ENCODE measurements around the gene GIPC1. TPM values are rescaled to one million over a fixed set of nuclear protein-coding genes. Genes with fewer than 3 reads are reported as not detected.

Gene GIPC1
- total RNA-seq, 4 donors from 2014 or later = 61.8 to 122 (median 113) TPM

- no peak for DNase-seq (ENCODE audit: low spot score in 2 of 2)
- Histone ChIP-seq H3K27ac (no peak overlapping the region), H3K9me3 (no peaks in the 10 kb centered on the region), H3K27me3 (no peaks in the 10 kb centered on the region), H3K4me3 (no peak overlapping the region), H3K4me1 (peaks cover 0 to 15% (median 6%) of the 10 kb centered on the region in 4 donors), H3K36me3 (no peaks in the 10 kb centered on the region)
- 58 to 63% methylated on average over 6 of the region's 6 CpGs for WGBS, 2 donors
- TF ChIP-seq EP300 (IDR thresholded peaks at IDR 0.05) (no peak), CTCF (IDR thresholded peaks at IDR 0.05) (no peak), POLR2A (IDR thresholded peaks at IDR 0.05) (no peak)
Measured at GRCh38 chr19:14525729-14526128, 29.8 kb upstream of the GIPC1 start.

- peaks cover 0 to 9% (median 7%) of the 10 kb centered on the region in 3 donors for H3K36me3 ChIP-seq
- WGBS, 2 donors = 87 to 90% methylated on average over 4 of the region's 4 CpGs
- no peaks in the 10 kb centered on the region for H3K27me3 ChIP-seq
- H3K9me3 ChIP-seq = no peaks in the 10 kb centered on the region
- H3K27ac ChIP-seq = peak overlapping the region in 3 of 4 donors; percentile 95 to 100 (median 100)
- peaks cover 2 to 33% (median 24%) of the 10 kb centered on the region in 4 donors for H3K4me1 ChIP-seq
- H3K4me3 ChIP-seq = no peak overlapping the region
- no peak for DNase-seq (ENCODE audit: low spot score in 2 of 2)
- TF ChIP-seq CTCF (IDR thresholded peaks at IDR 0.05) (no peak), EP300 (IDR thresholded peaks at IDR 0.05) (no peak), POLR2A (IDR thresholded peaks at IDR 0.05) (no peak)
Measured at GRCh38 chr19:14520543-14520942, 24.6 kb upstream of the GIPC1 start.

- Histone ChIP-seq H3K4me3 (no peak overlapping the region), H3K27me3 (no peaks in the 10 kb centered on the region), H3K27ac (peak overlapping the region; percentile 95 to 100 (median 100)), H3K4me1 (peaks cover 2 to 39% (median 30%) of the 10 kb centered on the region in 4 donors), H3K36me3 (peaks cover 0 to 15% (median 13%) of the 10 kb centered on the region in 3 donors), H3K9me3 (no peaks in the 10 kb centered on the region)
- WGBS, 2 donors = 33 to 43% methylated on average over 2 of the region's 2 CpGs
- no peak for DNase-seq (ENCODE audit: low spot score in 2 of 2)
- TF ChIP-seq CTCF (IDR thresholded peaks at IDR 0.05) = no peak
- no peak for TF ChIP-seq POLR2A (IDR thresholded peaks at IDR 0.05)
- TF ChIP-seq EP300 (IDR thresholded peaks at IDR 0.05) = no peak
Measured at GRCh38 chr19:14519860-14520407, 24.0 kb upstream of the GIPC1 start.

GRCh38 chr19:14519245-14519859, 23.4 kb upstream of the GIPC1 start:
- Histone ChIP-seq H3K36me3 (peaks cover 0 to 21% (median 18%) of the 10 kb centered on the region in 3 donors), H3K4me1 (peaks cover 2 to 45% (median 33%) of the 10 kb centered on the region in 4 donors), H3K4me3 (no peak overlapping the region), H3K27me3 (no peaks in the 10 kb centered on the region), H3K9me3 (no peaks in the 10 kb centered on the region), H3K27ac (peak overlapping the region; percentile 95 to 100 (median 100))
- TF ChIP-seq EP300 (IDR thresholded peaks at IDR 0.05) (no peak), POLR2A (IDR thresholded peaks at IDR 0.05) (no peak), CTCF (IDR thresholded peaks at IDR 0.05) (no peak)
- 89 to 92% methylated on average over 22 of the region's 22 CpGs for WGBS, 2 donors
- DNase-seq (ENCODE audit: low spot score in 2 of 2) = no peak

GRCh38 chr19:14517840-14518505, 22.0 kb upstream of the GIPC1 start, which contains the start of gene DNAJB1:
DNAJB1 (minus strand) TSS chr19:14518397; CDS start chr19:14518349, 48 bp downstream.
- peak; percentile 92 to 98 for TF ChIP-seq POLR2A (IDR thresholded peaks at IDR 0.05)
- TF ChIP-seq EP300 (IDR thresholded peaks at IDR 0.05) = peak; percentile 66 to 100
- peak in 1 of 5 experiments; percentile 55 for TF ChIP-seq CTCF (IDR thresholded peaks at IDR 0.05)
- WGBS, 2 donors = 0 to 1% methylated on average over 14 to 43 of the region's 82 CpGs
- H3K36me3 ChIP-seq = peaks cover 0 to 31% (median 18%) of the 10 kb centered on the region in 3 donors
- H3K27ac ChIP-seq = peak within 1 kb of the TSS; percentile 100
- peak; percentile 57 to 69 for DNase-seq (ENCODE audit: low spot score in 2 of 2)
- no peaks in the 10 kb centered on the region for H3K27me3 ChIP-seq
- H3K9me3 ChIP-seq = no peaks in the 10 kb centered on the region
- peak within 1 kb of the TSS; percentile 89 to 100 (median 96) for H3K4me3 ChIP-seq
- H3K4me1 ChIP-seq = peaks cover 2 to 48% (median 33%) of the 10 kb centered on the region in 4 donors

Data from tibial nerve (tissue), 4 donors.